Measurements from ENCODE around the gene TMPRSS11B.
"Not testable (repeated sequence)": the region's sequence is repeated elsewhere in the genome, so short reads cannot be mapped to it uniquely, and the experiment has no call there.

The TMPRSS11B gene

GRCh38 chr4:68218044-68218443, 27.4 kb downstream of the TMPRSS11B start:
- DNase-seq, result no peak

GRCh38 chr4:68216501-68216900, 29.0 kb downstream of the TMPRSS11B start:
- DNase-seq, result no peak

GRCh38 chr4:68209003-68209402, 36.5 kb downstream of the TMPRSS11B start:
- DNase-seq, result no peak

- not testable (repeated sequence) for DNase-seq
Measured at GRCh38 chr4:68194305-68194704, 51.2 kb downstream of the TMPRSS11B start.

GRCh38 chr4:68193194-68193593, 52.3 kb downstream of the TMPRSS11B start:
- no peak for DNase-seq

GRCh38 chr4:68187145-68187544, 58.3 kb downstream of the TMPRSS11B start:
- no peak for DNase-seq

GRCh38 chr4:68184923-68185322, 60.6 kb downstream of the TMPRSS11B start:
- DNase-seq, result no peak

- DNase-seq, result no peak
Measured at GRCh38 chr4:68183417-68183816, 62.1 kb downstream of the TMPRSS11B start.

- no peak for DNase-seq
Measured at GRCh38 chr4:68182382-68182820, 63.1 kb downstream of the TMPRSS11B start.

- no peak for DNase-seq
Measured at GRCh38 chr4:68180849-68181526, 64.5 kb downstream of the TMPRSS11B start.

- no peak for DNase-seq
Measured at GRCh38 chr4:68176904-68177303, 68.6 kb downstream of the TMPRSS11B start.
